SK-N-DZ (cell line): ENCODE data around the gene RRAS2.

Experiments
- DNase-seq: peaks from one replicate; pipeline ENCODE4 v3.0.0-alpha.2; 2015; ENCODE audit warnings: low spot score

RRAS2 gene

GRCh38 chr11:14339356-14339755, 19.6 kb downstream of the RRAS2 start:
- no peak for DNase-seq

GRCh38 chr11:14336507-14337503, 22.2 kb downstream of the RRAS2 start:
- DNase-seq = no peak

GRCh38 chr11:14335712-14336111, 23.3 kb downstream of the RRAS2 start:
- no peak for DNase-seq

- DNase-seq = no peak
These were observed 24.1 kb downstream of the RRAS2 start for GRCh38 chr11:14334893-14335292.

- DNase-seq = no peak
These were observed 24.8 kb downstream of the RRAS2 start for GRCh38 chr11:14334192-14334591.

GRCh38 chr11:14331476-14332136, 27.4 kb downstream of the RRAS2 start:
- DNase-seq = no peak

GRCh38 chr11:14330881-14331280, 28.1 kb downstream of the RRAS2 start:
- DNase-seq = no peak

GRCh38 chr11:14329702-14330101, 29.3 kb downstream of the RRAS2 start:
- no peak for DNase-seq

- no peak for DNase-seq
These were observed 31.9 kb downstream of the RRAS2 start for GRCh38 chr11:14327116-14327515.

- no peak for DNase-seq
These were observed 35.8 kb downstream of the RRAS2 start for GRCh38 chr11:14323118-14323676.

- DNase-seq = no peak
These were observed 36.5 kb downstream of the RRAS2 start for GRCh38 chr11:14322510-14322909.

GRCh38 chr11:14320020-14320419, 39.0 kb downstream of the RRAS2 start:
- no peak for DNase-seq

GRCh38 chr11:14318581-14318981, 40.4 kb downstream of the RRAS2 start:
- no peak for DNase-seq

- no peak for DNase-seq
These were observed 41.2 kb downstream of the RRAS2 start for GRCh38 chr11:14317659-14318325.

GRCh38 chr11:14315130-14315529, 43.9 kb downstream of the RRAS2 start:
- no peak for DNase-seq

- no peak for DNase-seq
These were observed 44.9 kb downstream of the RRAS2 start for GRCh38 chr11:14314127-14314526.

- DNase-seq = no peak
These were observed 46.1 kb downstream of the RRAS2 start for GRCh38 chr11:14312736-14313438.

- no peak for DNase-seq
These were observed 48.3 kb downstream of the RRAS2 start for GRCh38 chr11:14310679-14311078.

GRCh38 chr11:14309425-14310192, 49.4 kb downstream of the RRAS2 start:
- DNase-seq = no peak

GRCh38 chr11:14308897-14309387, 50.0 kb downstream of the RRAS2 start:
- DNase-seq = no peak
